Mesothelial cell of epicardium (in vitro differentiated cells): Measurements from ENCODE around the gene DDX39B. TPM values are rescaled to one million over a fixed set of nuclear protein-coding genes. Genes with fewer than 3 reads are reported as not detected.

Experiments
- DNase-seq, 2 experiments: peaks; one replicate each; pipeline ENCODE4 v3.0.0; 2021; ENCODE audit warnings: low spot score in 2 of 2; ENCODE audit not compliant: unreplicated experiment in 2 of 2
- H3K27ac Mint-ChIP-seq: 2 replicates; pipeline ENCODE4 v1.8.0; 2021; ENCODE audit warnings: mixed read lengths
- H3K27me3 Mint-ChIP-seq: 2 replicates; pipeline ENCODE4 v1.8.0; 2021; ENCODE audit warnings: low read depth, mixed read lengths
- H3K36me3 Mint-ChIP-seq: 2 replicates; pipeline ENCODE4 v1.8.0; 2021; ENCODE audit warnings: mixed read lengths
- H3K4me1 Mint-ChIP-seq: 2 replicates; pipeline ENCODE4 v1.8.0; 2021; ENCODE audit warnings: mixed read lengths
- H3K4me3 Mint-ChIP-seq: 2 replicates; pipeline ENCODE4 v1.8.0; 2021; ENCODE audit warnings: mild to moderate bottlenecking, moderate library complexity, mixed read lengths
- H3K9me3 Mint-ChIP-seq: 2 replicates; pipeline ENCODE4 v1.8.0; 2021; ENCODE audit warnings: mixed read lengths
- CTCF ChIP-seq: fragments of 200-600 bp; sonication (generic); IDR thresholded peaks from one replicate; pipeline ENCODE4 v1.5.0; 2021; ENCODE audit warnings: antibody characterized with exemption; ENCODE audit not compliant: unreplicated experiment
- total RNA-seq: library from RNA; stranded (reverse); gene quantifications from 3 replicates; pipeline ENCODE4 v1.2.1, GENCODE V29; 2021

Gene DDX39B
- total RNA-seq, 1 donor from 2014 or later: 649 TPM

GRCh38 chr6:31480574-31480973 lies 61.2 kb downstream of the DDX39B start:
- no peak for DNase-seq
- Mint-ChIP-seq H3K4me1 (no peaks in the 10 kb centered on the region), H3K9me3 (no peaks in the 10 kb centered on the region), H3K36me3 (no peaks in the 10 kb centered on the region), H3K27me3 (peaks cover 49% of the 10 kb centered on the region), H3K27ac (no peak overlapping the region), H3K4me3 (no peak overlapping the region)
- TF ChIP-seq CTCF: no peak

Other genes starting within 250 kb of the DDX39B start
- 43.9 to 47.7 TPM (median 46.6 TPM) in 3 replicates for gene HLA-B, start 184.8 kb downstream of the DDX39B start, total RNA-seq
- gene MICA, start 138.4 kb downstream of the DDX39B start, total RNA-seq: 14.1 to 16.1 TPM (median 15.5 TPM) in 3 replicates
- gene MICB, start 43.9 kb downstream of the DDX39B start, total RNA-seq: 0.31 TPM in 1 of 3 replicates, not detected in the others
- gene MCCD1, start 13.0 kb downstream of the DDX39B start, total RNA-seq: not detected in 3 replicates
- 2.2 to 2.7 TPM (median 2.5 TPM) in 3 replicates for gene ATP6V1G2, start 4.6 kb upstream of the DDX39B start, total RNA-seq
- gene NFKBIL1, start 5.6 kb upstream of the DDX39B start, total RNA-seq: 27.7 to 28.2 TPM (median 28.1 TPM) in 3 replicates
- 0.16 to 0.18 TPM in 2 of 3 replicates, not detected in the other for gene LTA, start 30.3 kb upstream of the DDX39B start, total RNA-seq
- 0.52 to 0.60 TPM (median 0.60 TPM) in 3 replicates for gene TNF, start 33.6 kb upstream of the DDX39B start, total RNA-seq
- 0.32 TPM in 1 of 3 replicates, not detected in the others for gene LTB, start 40.4 kb upstream of the DDX39B start, total RNA-seq
- gene LST1, start 44.3 kb upstream of the DDX39B start, total RNA-seq: 0.60 to 0.77 TPM in 2 of 3 replicates, not detected in the other
- gene NCR3, start 51.0 kb upstream of the DDX39B start, total RNA-seq: not detected in 3 replicates
- gene AIF1, start 73.2 kb upstream of the DDX39B start, total RNA-seq: 5.1 to 6.0 TPM (median 5.1 TPM) in 3 replicates
- gene PRRC2A, start 78.7 kb upstream of the DDX39B start, total RNA-seq: 273 to 290 TPM (median 288 TPM) in 3 replicates
- gene BAG6, start 110.7 kb upstream of the DDX39B start, total RNA-seq: 327 to 338 TPM (median 338 TPM) in 3 replicates
- 2.4 to 3.4 TPM (median 3.1 TPM) in 3 replicates for gene APOM, start 113.9 kb upstream of the DDX39B start, total RNA-seq
- 19.0 to 19.3 TPM (median 19.2 TPM) in 3 replicates for gene C6orf47, start 118.8 kb upstream of the DDX39B start, total RNA-seq
- gene GPANK1, start 123.0 kb upstream of the DDX39B start, total RNA-seq: 12.7 to 14.8 TPM (median 14.3 TPM) in 3 replicates
- gene CSNK2B, start 124.1 kb upstream of the DDX39B start, total RNA-seq: 155 to 157 TPM (median 157 TPM) in 3 replicates
- 34.2 to 37.5 TPM (median 36.5 TPM) in 3 replicates for gene LY6G5B, start 128.0 kb upstream of the DDX39B start, total RNA-seq
- 1.5 to 2.3 TPM (median 2.3 TPM) in 3 replicates for gene LY6G5C, start 139.1 kb upstream of the DDX39B start, total RNA-seq
- gene ABHD16A, start 161.3 kb upstream of the DDX39B start, total RNA-seq: 54.1 to 55.4 TPM (median 54.6 TPM) in 3 replicates
- gene LY6G6F, start 164.9 kb upstream of the DDX39B start, total RNA-seq: not detected in 3 replicates
- gene LY6G6D, start 173.3 kb upstream of the DDX39B start, total RNA-seq: 0.67 to 1.8 TPM (median 0.82 TPM) in 3 replicates
- gene LY6G6C, start 179.7 kb upstream of the DDX39B start, total RNA-seq: 0.89 to 1.4 TPM (median 1.3 TPM) in 3 replicates
- gene MPIG6B, start 181.4 kb upstream of the DDX39B start, total RNA-seq: 0.16 to 0.33 TPM (median 0.25 TPM) in 3 replicates
- gene DDAH2, start 187.3 kb upstream of the DDX39B start, total RNA-seq: 142 to 144 TPM (median 143 TPM) in 3 replicates
- 133 to 139 TPM (median 136 TPM) in 3 replicates for gene CLIC1, start 194.5 kb upstream of the DDX39B start, total RNA-seq
- gene MSH5, start 198.0 kb upstream of the DDX39B start, total RNA-seq: 38.6 to 48.2 TPM (median 42.9 TPM) in 3 replicates
- 8.7 to 12.8 TPM (median 11.6 TPM) in 3 replicates for gene SAPCD1, start 220.7 kb upstream of the DDX39B start, total RNA-seq
- gene VWA7, start 235.3 kb upstream of the DDX39B start, total RNA-seq: 1.5 to 1.8 TPM (median 1.6 TPM) in 3 replicates